ENCODE data around the gene ZW10. TPM values are rescaled to one million over a fixed set of nuclear protein-coding genes. Genes with fewer than 3 reads are reported as not detected.
"Not testable (repeated sequence)": the region's sequence is repeated elsewhere in the genome, so short reads cannot be mapped to it uniquely, and the experiment has no call there.

The ZW10 gene
- total RNA-seq, 1 donor from 2014 or later, result 24.4 TPM

DNA sequence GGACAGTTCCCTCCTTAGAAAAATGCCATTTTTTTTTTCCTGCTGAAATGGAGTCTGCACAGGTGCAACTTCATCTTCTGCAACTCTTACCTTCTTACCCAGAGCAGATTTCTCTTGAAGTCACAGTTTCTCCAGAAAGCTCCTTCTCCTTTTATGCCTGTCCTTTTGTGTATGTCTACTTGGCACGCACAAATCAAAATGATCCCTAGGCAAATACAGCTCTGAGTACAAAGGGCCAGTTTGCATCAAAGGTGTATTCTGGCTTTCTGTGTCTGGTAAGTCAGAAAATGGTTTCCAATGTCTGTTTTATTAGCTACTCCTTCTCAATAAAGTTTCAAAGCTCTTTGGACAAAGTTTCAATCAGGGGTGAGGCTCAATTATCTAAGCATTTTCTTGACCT lies 8.6 kb upstream of the ZW10 start:
- Mint-ChIP-seq H3K27me3 (ENCODE audit: low read depth) (peaks cover 33% of the 10 kb centered on the region), H3K4me1 (ENCODE audit: low read depth) (no peaks in the 10 kb centered on the region), H3K4me3 (ENCODE audit: low read depth) (no peak overlapping the region), H3K27ac (no peak overlapping the region), H3K36me3 (ENCODE audit: low read depth) (no peaks in the 10 kb centered on the region), H3K9me3 (no peaks in the 10 kb centered on the region)
- DNase-seq (ENCODE audit: low spot score), result no peak
- intact Hi-C loops (cut with micrococcal nuclease), result no loop called here

DNA sequence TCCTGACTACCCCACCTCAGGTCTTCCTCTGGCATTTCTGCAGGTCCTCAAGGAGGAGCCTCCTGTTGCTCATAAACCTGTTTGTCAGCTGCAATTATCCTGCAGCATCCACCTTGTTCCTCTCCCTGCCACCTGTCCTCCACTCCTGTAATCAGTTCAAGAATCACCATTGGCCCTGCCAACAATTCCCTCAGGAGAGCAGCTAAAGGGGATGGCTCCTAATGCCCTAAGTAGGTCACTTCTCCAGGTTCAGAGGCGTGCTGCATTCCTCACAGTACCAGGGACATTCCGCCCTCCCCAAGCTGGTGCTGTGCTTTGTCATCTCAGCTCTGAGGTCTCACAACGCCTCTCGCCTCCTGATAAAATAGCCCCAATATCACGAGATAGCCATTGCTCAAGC lies 8.2 kb upstream of the ZW10 start:
- Mint-ChIP-seq H3K27me3 (ENCODE audit: low read depth) (peaks cover 32% of the 10 kb centered on the region), H3K4me1 (ENCODE audit: low read depth) (no peaks in the 10 kb centered on the region), H3K36me3 (ENCODE audit: low read depth) (no peaks in the 10 kb centered on the region), H3K27ac (no peak overlapping the region), H3K9me3 (no peaks in the 10 kb centered on the region), H3K4me3 (ENCODE audit: low read depth) (no peak overlapping the region)
- intact Hi-C loops (cut with micrococcal nuclease), result no loop called here
- no peak for DNase-seq (ENCODE audit: low spot score)

DNA sequence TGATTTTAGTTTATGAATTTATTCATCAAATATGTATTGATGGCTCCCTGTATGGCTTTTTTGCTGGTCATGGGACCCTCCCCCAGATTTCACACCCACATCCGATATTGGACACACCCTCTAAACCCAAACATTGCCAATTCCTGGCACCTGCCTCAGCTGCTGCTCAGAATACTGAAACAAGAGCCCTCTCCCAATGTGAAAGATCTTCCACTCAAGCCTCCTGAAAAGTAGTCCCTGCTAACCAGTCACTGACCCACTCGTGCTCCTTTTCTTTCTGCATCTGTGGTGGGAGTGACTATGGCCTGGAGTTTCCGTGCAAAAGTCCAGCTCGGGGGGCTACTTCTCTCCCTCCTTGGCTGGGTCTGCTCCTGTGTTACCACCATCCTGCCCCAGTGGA lies 6.0 kb upstream of the ZW10 start, which contains the start of gene CLDN25:
CLDN25 (plus strand) TSS at position 301 of the 400 bp plus-strand sequence; CDS start at position 301, 0 bp downstream.
- no peak within 1 kb of the TSS for H3K27ac Mint-ChIP-seq

DNA sequence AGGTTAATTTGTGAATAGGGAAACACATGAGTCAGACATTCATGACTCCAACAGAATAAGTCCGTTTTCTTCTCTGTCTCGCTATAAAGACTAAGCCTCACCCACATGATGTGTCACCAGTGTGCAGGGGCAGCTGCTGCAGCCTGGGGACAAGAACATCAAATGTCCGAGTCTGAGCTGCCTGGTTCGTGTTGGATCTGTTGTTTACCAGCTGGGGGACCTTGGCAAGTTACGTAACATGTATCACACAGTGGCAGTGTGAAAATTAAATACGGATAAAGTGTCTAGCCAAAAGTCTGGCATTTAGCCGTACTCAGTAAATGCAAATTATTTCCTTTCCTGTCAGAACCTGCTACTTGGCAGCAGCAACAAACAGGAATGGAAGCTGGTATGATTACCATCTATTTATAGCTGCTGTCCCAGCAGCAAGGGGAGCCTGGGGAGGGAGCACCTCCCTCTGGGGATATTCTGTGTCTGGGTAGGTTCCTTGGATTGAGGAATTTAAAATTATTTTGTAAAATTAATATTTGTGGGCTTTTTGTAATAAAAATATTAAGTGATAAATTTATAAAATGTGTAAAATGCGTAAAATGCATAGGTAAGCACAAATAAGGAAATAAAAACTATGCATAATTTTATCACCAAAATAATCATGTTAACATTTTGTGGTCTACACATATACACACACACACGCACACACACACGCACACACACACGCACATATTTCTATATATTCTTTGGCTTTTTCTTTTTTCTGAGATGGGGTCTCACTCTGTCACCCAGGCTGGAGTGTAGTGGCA lies 4.8 kb upstream of the ZW10 start:
- Mint-ChIP-seq H3K36me3 (ENCODE audit: low read depth) (peaks cover 3% of the 10 kb centered on the region), H3K27ac (no peak overlapping the region), H3K4me1 (ENCODE audit: low read depth) (peaks cover 8% of the 10 kb centered on the region), H3K27me3 (ENCODE audit: low read depth) (peaks cover 29% of the 10 kb centered on the region), H3K9me3 (no peaks in the 10 kb centered on the region), H3K4me3 (ENCODE audit: low read depth) (no peak overlapping the region)
- intact Hi-C loops (cut with micrococcal nuclease), result loop anchor here (10.0 kb wide), 2 partner anchors 224 to 1554 kb away; partner anchors contain the start of gene PTS
- DNase-seq (ENCODE audit: low spot score), result no peak

More for the DNA sequence above, 6.0 kb upstream of the ZW10 start, which contains the start of gene CLDN25:
- Mint-ChIP-seq H3K4me1 (ENCODE audit: low read depth) (peaks cover 5% of the 10 kb centered on the region), H3K4me3 (ENCODE audit: low read depth) (no peak within 1 kb of the TSS), H3K9me3 (no peaks in the 10 kb centered on the region), H3K36me3 (ENCODE audit: low read depth) (no peaks in the 10 kb centered on the region), H3K27me3 (ENCODE audit: low read depth) (peaks cover 34% of the 10 kb centered on the region)
- DNase-seq (ENCODE audit: low spot score), result no peak
- intact Hi-C loops (cut with micrococcal nuclease), result loop anchor here (10.0 kb wide), 2 partner anchors 225 to 1555 kb away; partner anchors contain the start of gene PTS

DNA sequence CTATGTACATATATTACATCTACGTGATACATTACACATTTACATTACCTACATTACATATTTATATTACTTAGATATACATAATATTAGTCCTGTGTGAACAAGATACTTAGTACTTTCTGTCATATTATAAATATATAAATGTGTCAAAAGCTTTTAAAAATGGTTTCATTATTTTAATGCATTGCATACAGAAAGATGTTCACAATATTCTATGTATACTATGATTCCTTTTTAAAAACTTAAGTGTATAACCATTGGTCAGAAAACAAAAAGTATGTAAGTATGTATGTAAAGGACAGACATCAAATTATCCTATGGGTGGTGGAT lies 647 bp upstream of the ZW10 start:
- peak overlapping the region; percentile 98 for H3K27ac Mint-ChIP-seq
- peaks cover 12% of the 10 kb centered on the region for H3K27me3 Mint-ChIP-seq (ENCODE audit: low read depth)
- H3K36me3 Mint-ChIP-seq (ENCODE audit: low read depth), result peaks cover 24% of the 10 kb centered on the region
- peaks cover 20% of the 10 kb centered on the region for H3K4me1 Mint-ChIP-seq (ENCODE audit: low read depth)
- peak overlapping the region; percentile 98 for H3K4me3 Mint-ChIP-seq (ENCODE audit: low read depth)
- intact Hi-C loops (cut with micrococcal nuclease), result loop anchor here (5.0 to 10.0 kb wide), 3 partner anchors 187 to 1549 kb away; partner anchors contain the start of gene PTS
- no peak for DNase-seq (ENCODE audit: low spot score)
- H3K9me3 Mint-ChIP-seq, result no peaks in the 10 kb centered on the region

DNA sequence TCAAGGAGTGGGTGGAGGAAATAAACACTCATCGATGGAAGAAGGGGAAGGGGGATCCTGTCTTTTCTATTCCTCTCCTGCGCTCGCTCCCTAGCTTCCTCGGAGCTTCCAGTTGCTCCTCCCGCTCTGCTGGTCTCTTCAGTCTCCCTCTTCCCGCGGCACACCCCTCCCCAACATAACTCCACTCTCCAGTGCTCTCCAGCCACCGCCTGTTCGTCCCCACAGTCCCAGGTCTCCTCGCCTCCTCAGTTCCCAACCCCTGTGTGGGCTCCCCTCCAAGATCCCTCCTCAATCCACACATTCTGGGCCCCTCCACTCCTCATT lies 438 bp downstream of the ZW10 start:
- no peak for DNase-seq (ENCODE audit: low spot score)
- intact Hi-C loops (cut with micrococcal nuclease), result loop anchor here (2.0 to 10.0 kb wide), 5 partner anchors 102 to 1548 kb away; partner anchors contain the start of genes PTS, TTC12 and USP28
- peaks cover 11% of the 10 kb centered on the region for H3K27me3 Mint-ChIP-seq (ENCODE audit: low read depth)

DNA sequence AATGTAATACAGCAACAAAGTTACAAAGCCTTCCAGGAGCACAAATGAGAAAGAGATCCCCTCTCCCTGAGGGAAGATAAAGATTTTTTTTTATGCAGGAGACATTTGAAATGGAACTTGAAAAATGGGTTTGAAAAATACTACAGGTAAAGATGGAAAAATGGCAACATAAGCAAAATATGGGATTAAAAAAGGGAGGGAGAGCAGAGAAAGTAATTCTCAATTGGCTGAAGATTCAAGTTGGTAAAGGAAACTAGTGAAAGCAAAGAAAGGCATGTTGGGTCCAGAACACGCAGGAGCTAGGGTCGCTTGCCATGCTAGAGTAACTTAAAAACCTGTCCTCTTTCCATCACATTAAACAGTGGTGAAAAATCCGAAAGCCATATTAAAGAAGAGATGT lies 1.5 kb downstream of the ZW10 start:
- H3K27me3 Mint-ChIP-seq (ENCODE audit: low read depth), result peaks cover 6% of the 10 kb centered on the region
- no peaks in the 10 kb centered on the region for H3K9me3 Mint-ChIP-seq
- peak overlapping the region; percentile 98 for H3K4me3 Mint-ChIP-seq (ENCODE audit: low read depth)
- DNase-seq (ENCODE audit: low spot score), result no peak
- peaks cover 44% of the 10 kb centered on the region for H3K36me3 Mint-ChIP-seq (ENCODE audit: low read depth)
- peaks cover 28% of the 10 kb centered on the region for H3K4me1 Mint-ChIP-seq (ENCODE audit: low read depth)
- H3K27ac Mint-ChIP-seq, result peak overlapping the region; percentile 14
- intact Hi-C loops (cut with micrococcal nuclease), result loop anchor here (2.0 to 10.0 kb wide), 5 partner anchors 103 to 1547 kb away; partner anchors contain the start of genes PTS, TTC12 and USP28

More for the DNA sequence above, 438 bp downstream of the ZW10 start:
- Mint-ChIP-seq H3K36me3 (ENCODE audit: low read depth) (peaks cover 34% of the 10 kb centered on the region), H3K27ac (peak overlapping the region; percentile 98), H3K4me3 (ENCODE audit: low read depth) (peak overlapping the region; percentile 98), H3K4me1 (ENCODE audit: low read depth) (peaks cover 22% of the 10 kb centered on the region), H3K9me3 (no peaks in the 10 kb centered on the region)

DNA sequence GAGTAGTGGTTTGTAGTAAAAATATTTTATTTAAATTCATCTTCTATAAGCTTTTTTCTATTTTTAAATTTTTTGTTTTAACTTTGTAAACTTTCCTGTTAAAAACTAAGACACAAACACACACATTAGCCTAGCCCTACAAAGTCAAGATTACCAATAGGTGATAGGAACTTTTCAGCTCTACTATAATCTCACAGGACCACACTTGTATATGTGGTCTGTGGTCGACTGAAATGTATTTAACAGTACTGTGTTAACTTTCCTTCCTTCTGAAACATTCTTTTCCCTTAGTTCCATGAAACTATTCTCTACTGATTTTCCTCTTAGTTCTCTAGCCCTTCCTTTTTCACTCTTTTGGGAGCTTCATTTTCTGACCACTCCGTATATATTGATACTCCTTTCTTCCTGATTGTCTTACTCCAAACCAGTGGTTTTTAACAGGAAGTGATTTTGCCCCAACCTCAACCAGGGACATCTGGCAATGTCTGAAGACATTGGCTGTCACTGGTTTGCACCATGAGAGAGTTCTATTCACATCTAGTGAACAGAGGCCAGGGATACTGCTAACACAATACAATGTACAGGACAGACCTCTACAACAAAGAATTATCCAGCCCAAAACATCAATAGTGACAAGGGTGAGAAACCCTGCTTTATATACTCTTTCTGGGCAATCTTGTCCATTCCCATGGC lies 8.8 kb downstream of the ZW10 start:
- intact Hi-C loops (cut with micrococcal nuclease), result no loop called here
- DNase-seq (ENCODE audit: low spot score), result no peak
- H3K4me1 Mint-ChIP-seq (ENCODE audit: low read depth), result peaks cover 20% of the 10 kb centered on the region
- peaks cover 62% of the 10 kb centered on the region for H3K36me3 Mint-ChIP-seq (ENCODE audit: low read depth)
- H3K27ac Mint-ChIP-seq, result no peak overlapping the region
- H3K9me3 Mint-ChIP-seq, result no peaks in the 10 kb centered on the region
- H3K4me3 Mint-ChIP-seq (ENCODE audit: low read depth), result no peak overlapping the region
- H3K27me3 Mint-ChIP-seq (ENCODE audit: low read depth), result no peaks in the 10 kb centered on the region

DNA sequence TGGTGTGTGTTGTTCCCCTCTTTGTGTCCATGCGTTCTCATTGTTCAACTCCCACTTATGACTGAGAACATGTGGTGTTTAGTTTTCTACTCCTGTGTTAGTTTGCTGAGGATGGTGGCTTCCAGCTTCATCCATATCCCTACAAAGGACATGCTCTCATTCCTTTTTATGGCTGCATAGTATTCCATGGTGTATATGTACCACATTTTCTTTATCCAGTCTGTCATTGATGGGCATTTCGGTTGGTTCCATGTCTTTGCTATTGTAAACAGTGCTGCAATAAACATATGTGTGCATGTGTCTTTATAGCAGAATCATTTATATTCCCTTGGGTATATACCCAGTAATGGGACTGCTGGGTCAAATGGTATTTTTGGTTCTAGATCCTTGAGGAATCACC lies 10.5 kb downstream of the ZW10 start:
- DNase-seq (ENCODE audit: low spot score); H3K4me3 Mint-ChIP-seq (ENCODE audit: low read depth); H3K9me3 Mint-ChIP-seq; H3K27ac Mint-ChIP-seq; intact Hi-C loops (cut with micrococcal nuclease); H3K27me3 Mint-ChIP-seq (ENCODE audit: low read depth): not testable (repeated sequence)
- Mint-ChIP-seq H3K4me1 (ENCODE audit: low read depth) (peaks cover 17% of the 10 kb centered on the region), H3K36me3 (ENCODE audit: low read depth) (peaks cover 60% of the 10 kb centered on the region)

DNA sequence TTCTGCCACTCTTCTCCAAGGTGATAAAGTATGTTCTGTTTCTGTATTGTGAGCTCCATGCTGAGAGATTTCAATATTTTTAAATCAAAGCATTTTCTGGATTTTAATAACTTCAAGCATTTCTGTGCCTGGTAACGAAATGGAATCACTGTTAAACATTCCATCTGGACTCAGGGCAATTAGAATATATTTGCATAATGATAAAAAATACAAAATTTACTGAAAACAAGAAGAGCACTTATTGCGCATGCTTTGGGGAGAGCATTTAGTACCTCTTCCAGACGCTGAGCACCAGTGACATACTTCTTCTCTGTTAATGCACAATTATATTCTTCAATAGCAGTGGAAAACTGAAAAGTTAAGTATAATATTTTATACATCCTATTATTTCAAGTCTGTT lies 13.3 kb downstream of the ZW10 start:
- Mint-ChIP-seq H3K27ac (no peak overlapping the region), H3K27me3 (ENCODE audit: low read depth) (no peaks in the 10 kb centered on the region), H3K4me1 (ENCODE audit: low read depth) (peaks cover 9% of the 10 kb centered on the region), H3K36me3 (ENCODE audit: low read depth) (peaks cover 54% of the 10 kb centered on the region), H3K9me3 (no peaks in the 10 kb centered on the region), H3K4me3 (ENCODE audit: low read depth) (no peak overlapping the region)
- no peak for DNase-seq (ENCODE audit: low spot score)
- intact Hi-C loops (cut with micrococcal nuclease), result no loop called here

DNA sequence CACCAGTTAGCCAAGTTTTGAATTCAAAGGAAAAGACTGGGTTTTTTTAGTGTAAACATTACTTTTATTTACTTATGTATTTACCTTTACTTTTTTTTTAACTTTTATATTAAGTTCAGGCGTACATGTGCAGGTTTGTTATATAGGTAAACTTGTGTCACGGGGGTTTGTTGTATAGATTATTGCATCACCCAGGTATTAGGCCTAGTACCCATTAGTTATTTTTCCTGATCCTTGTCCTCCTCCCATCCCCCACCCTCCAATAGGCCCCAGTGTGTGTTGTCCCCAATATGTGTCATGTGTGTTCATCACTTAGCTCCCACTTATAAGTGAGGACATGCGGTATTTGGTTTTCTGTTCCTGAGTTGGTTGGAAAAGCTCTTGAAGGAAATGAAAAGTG lies 20.6 kb downstream of the ZW10 start:
- Mint-ChIP-seq H3K4me3 (ENCODE audit: low read depth) (no peak overlapping the region), H3K27ac (no peak overlapping the region), H3K4me1 (ENCODE audit: low read depth) (no peaks in the 10 kb centered on the region), H3K9me3 (no peaks in the 10 kb centered on the region), H3K27me3 (ENCODE audit: low read depth) (no peaks in the 10 kb centered on the region), H3K36me3 (ENCODE audit: low read depth) (peaks cover 25% of the 10 kb centered on the region)
- intact Hi-C loops (cut with micrococcal nuclease), result no loop called here
- DNase-seq (ENCODE audit: low spot score), result no peak

DNA sequence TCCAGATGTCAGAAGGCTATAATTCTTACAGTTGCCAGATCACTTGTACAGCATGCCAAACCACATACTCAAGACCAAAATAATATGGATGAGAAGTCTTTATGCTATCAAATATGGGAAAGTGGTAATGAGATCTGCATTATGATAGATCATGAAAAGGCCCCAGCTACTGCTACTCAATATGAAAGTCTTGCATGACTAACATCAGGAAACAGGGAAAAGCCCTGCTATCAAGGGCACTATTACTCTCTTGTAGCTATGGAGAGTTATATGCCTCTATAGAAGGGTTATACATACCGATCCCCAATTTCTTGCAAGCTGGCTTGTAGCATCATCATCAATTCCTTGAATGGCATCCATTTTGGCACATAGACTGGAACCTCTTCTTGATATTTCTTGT lies 37.2 kb downstream of the ZW10 start:
- DNase-seq (ENCODE audit: low spot score), result no peak
- no peak overlapping the region for H3K4me3 Mint-ChIP-seq (ENCODE audit: low read depth)
- no peak overlapping the region for H3K27ac Mint-ChIP-seq
- peaks cover 64% of the 10 kb centered on the region for H3K36me3 Mint-ChIP-seq (ENCODE audit: low read depth)
- no peaks in the 10 kb centered on the region for H3K9me3 Mint-ChIP-seq
- intact Hi-C loops (cut with micrococcal nuclease), result loop anchor here (5.0 kb wide), 1 partner anchor 149 kb away; no protein-coding TSS in a partner anchor
- H3K4me1 Mint-ChIP-seq (ENCODE audit: low read depth), result peaks cover 6% of the 10 kb centered on the region
- no peaks in the 10 kb centered on the region for H3K27me3 Mint-ChIP-seq (ENCODE audit: low read depth)

DNA sequence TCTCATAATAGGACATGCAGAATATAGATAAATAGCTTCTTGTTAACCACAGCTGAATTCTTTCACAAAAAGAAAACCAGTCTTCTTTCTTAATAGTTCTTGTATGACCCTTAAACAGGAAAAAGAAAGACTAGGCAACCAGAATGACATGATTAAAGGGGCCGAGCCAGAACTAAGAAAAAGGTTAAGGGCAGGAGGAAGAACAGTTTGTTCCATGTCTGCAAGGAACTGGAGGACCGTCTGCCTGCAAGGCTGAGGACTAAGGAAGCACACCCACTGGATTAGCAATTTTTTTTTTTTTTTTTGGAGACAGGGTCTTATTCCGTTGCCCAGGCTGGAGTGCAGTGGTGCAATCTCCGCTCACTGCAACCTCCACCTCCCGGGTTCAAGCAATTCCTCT lies 41.4 kb downstream of the ZW10 start:
- Mint-ChIP-seq H3K9me3 (no peaks in the 10 kb centered on the region), H3K36me3 (ENCODE audit: low read depth) (peaks cover 34% of the 10 kb centered on the region), H3K27me3 (ENCODE audit: low read depth) (no peaks in the 10 kb centered on the region), H3K4me1 (ENCODE audit: low read depth) (peaks cover 6% of the 10 kb centered on the region), H3K4me3 (ENCODE audit: low read depth) (no peak overlapping the region), H3K27ac (no peak overlapping the region)
- intact Hi-C loops (cut with micrococcal nuclease), result no loop called here
- no peak for DNase-seq (ENCODE audit: low spot score)

Data from activated T-helper 2 cell treated with anti-CD3 and anti-CD28 coated beads, Interferon-gamma antibody, Interleukin-2, Interleukin-4, amounts not matched to agents 10 μg/mL and 5 μg/mL and 100 μg/mL, durations not matched to agents 14 hours and 24 hours and 36 hours (primary cell).